Measurements from ENCODE around the gene ARL5B. TPM values are rescaled to one million over a fixed set of nuclear protein-coding genes. Genes with fewer than 3 reads are reported as not detected.

Gene ARL5B, protein sequence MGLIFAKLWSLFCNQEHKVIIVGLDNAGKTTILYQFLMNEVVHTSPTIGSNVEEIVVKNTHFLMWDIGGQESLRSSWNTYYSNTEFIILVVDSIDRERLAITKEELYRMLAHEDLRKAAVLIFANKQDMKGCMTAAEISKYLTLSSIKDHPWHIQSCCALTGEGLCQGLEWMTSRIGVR
- total RNA-seq = 10 to 100 TPM; 16.8 to 18.3 TPM
- polyA plus RNA-seq (ENCODE audit: insufficient read depth, low read depth, low replicate concordance) = 9.4 TPM
- long read RNA-seq, donor 1, full-length matches to known transcripts = 10 of 10 reads
- long read RNA-seq, donor 1, partial matches to known transcripts = 0 of 10 reads
- long read RNA-seq, donor 1, other reads (novel, unspliced or antisense) = 0 of 10 reads
- long read RNA-seq, donor 2, full-length matches to known transcripts = 5 of 10 reads
- long read RNA-seq, donor 2, partial matches to known transcripts = 5 of 10 reads
- long read RNA-seq, donor 2, other reads (novel, unspliced or antisense) = 0 of 10 reads

DNA sequence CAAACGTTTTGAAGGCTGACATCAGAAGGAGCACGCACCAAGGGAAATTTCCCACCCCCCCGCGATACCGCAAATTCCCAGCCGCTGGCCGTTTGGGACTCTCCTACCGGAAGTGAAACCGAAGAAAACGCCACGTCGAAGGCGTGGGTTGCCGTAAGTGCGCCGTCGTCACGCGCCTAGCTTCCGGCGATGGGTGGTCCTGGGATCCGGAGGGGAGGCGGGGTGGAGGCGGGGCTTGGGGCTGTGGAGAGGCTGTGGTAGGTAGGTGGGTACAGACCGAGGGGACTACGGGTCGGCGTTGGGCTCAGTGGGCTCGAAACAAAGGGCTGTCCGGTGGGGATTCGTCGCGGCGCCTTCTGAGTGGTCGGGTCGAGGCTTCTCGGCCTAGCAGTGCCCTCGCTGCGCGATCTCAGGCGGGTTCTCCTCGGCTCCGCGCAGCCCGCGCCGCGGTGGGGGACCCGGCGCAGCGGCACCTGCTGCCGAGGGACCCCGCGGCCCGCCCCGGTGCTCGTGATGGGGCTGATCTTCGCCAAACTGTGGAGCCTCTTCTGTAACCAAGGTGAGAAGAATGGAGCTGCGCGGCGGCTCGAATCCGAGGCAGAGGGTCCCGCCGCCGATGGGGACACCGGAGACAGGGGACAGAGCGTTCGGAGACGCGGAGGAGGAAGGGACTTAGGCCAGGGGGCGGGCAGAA, at the start of gene ARL5B:
Gene ARL5B (plus strand): TSS at position 307 of the 694 bp plus-strand sequence. CDS start 207 bp downstream, at position 514.
- 0 to 1% methylated on average over 32 to 54 of the region's 72 CpGs for WGBS, 2 donors
- peak within 1 kb of the TSS; percentile 94 to 99 for H3K27ac ChIP-seq
- H3K4me1 ChIP-seq = peaks cover 18% of the 10 kb centered on the region
- peak; percentile 99 for DNase-seq
- TF ChIP-seq, protein P1, sequence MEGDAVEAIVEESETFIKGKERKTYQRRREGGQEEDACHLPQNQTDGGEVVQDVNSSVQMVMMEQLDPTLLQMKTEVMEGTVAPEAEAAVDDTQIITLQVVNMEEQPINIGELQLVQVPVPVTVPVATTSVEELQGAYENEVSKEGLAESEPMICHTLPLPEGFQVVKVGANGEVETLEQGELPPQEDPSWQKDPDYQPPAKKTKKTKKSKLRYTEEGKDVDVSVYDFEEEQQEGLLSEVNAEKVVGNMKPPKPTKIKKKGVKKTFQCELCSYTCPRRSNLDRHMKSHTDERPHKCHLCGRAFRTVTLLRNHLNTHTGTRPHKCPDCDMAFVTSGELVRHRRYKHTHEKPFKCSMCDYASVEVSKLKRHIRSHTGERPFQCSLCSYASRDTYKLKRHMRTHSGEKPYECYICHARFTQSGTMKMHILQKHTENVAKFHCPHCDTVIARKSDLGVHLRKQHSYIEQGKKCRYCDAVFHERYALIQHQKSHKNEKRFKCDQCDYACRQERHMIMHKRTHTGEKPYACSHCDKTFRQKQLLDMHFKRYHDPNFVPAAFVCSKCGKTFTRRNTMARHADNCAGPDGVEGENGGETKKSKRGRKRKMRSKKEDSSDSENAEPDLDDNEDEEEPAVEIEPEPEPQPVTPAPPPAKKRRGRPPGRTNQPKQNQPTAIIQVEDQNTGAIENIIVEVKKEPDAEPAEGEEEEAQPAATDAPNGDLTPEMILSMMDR (IDR thresholded peaks at IDR 0.05) = no peak
- TF ChIP-seq POLR2A (IDR thresholded peaks at IDR 0.05) = peak; percentile 69
- H3K36me3 ChIP-seq (ENCODE audit: low read depth, missing control alignments) = no peaks in the 10 kb centered on the region
- no peaks in the 10 kb centered on the region for H3K9me3 ChIP-seq
- intact Hi-C loops (cut with DNase I; ENCODE audit: low total_unique reads) = no loop called here
- H3K4me3 ChIP-seq = peak within 1 kb of the TSS; percentile 85 to 91
- H3K27me3 ChIP-seq = no peaks in the 10 kb centered on the region

DNA sequence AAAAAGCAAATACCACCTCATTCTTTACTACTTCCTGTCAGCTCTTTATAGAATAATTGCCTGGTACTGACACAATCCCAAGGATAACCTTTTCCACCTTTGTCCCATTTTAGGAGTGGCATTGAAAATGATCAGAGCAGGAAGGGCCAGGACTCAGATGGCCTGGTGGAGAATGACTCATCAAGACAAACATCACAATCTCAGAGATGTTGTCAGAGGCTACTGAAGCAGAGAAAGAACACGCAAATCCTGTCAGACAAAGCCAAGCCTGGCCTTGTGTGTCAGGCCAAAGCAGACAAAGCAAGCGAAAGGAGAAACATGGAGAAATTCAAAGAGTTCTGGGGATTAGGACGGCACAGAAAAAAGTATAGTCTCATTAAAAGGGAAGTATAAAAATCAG, 48.7 kb upstream of the ARL5B start:
- TF ChIP-seq, protein P1 (IDR thresholded peaks at IDR 0.05) = no peak
- no peak for TF ChIP-seq POLR2A (IDR thresholded peaks at IDR 0.05)
- no peak overlapping the region for H3K27ac ChIP-seq
- H3K9me3 ChIP-seq = no peaks in the 10 kb centered on the region
- no peaks in the 10 kb centered on the region for H3K4me1 ChIP-seq
- no peak overlapping the region for H3K4me3 ChIP-seq
- no peak for DNase-seq
- no peaks in the 10 kb centered on the region for H3K36me3 ChIP-seq (ENCODE audit: low read depth, missing control alignments)
- 78 to 83% methylated on average over 3 of the region's 3 CpGs for WGBS, 2 donors
- intact Hi-C loops (cut with DNase I; ENCODE audit: low total_unique reads) = no loop called here
- H3K27me3 ChIP-seq = no peaks in the 10 kb centered on the region

DNA sequence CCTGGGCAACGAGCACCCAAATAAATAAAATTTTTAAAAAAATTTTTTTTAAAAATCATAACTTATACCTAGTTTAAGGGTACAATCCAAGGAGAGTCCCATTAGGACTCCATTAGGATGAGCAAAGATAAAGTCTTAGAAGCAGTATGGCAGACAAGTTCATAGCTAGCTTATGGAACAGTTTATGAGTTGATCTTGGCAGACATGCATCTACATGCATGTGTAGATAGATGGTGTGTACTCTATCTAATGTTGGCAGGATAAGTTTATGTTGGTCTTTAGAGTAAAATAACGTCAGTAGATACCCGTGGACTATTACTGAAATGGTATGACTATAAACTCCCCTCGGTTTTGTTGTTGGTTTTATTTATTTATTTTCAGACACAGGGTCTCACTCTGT, 48.1 kb upstream of the ARL5B start:
- no peak for TF ChIP-seq POLR2A (IDR thresholded peaks at IDR 0.05)
- TF ChIP-seq, protein P1 (IDR thresholded peaks at IDR 0.05) = no peak
- no peaks in the 10 kb centered on the region for H3K4me1 ChIP-seq
- no peaks in the 10 kb centered on the region for H3K27me3 ChIP-seq
- intact Hi-C loops (cut with DNase I; ENCODE audit: low total_unique reads) = no loop called here
- H3K9me3 ChIP-seq = no peaks in the 10 kb centered on the region
- H3K4me3 ChIP-seq = no peak overlapping the region
- WGBS, 2 donors = 93 to 100% methylated on average over 4 of the region's 4 CpGs
- H3K36me3 ChIP-seq (ENCODE audit: low read depth, missing control alignments) = no peaks in the 10 kb centered on the region
- H3K27ac ChIP-seq = no peak overlapping the region
- no peak for DNase-seq

DNA sequence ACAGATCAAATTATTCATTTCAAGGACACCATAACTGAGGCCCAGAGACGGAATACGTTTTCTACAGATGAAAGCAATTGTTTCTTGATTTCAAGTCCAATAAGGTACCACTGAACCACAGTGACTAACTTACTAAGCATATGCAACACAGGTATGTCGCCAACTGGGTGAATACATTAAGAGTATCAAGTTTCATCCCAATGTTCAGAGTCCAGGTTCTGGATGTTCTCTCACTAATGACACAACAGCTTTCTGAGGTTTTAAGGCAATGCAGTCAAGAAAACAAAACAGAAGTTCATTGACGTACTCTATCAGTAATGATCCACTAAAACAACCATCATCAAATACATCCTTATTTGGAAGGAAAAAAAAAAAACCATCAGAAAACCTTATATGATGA, 43.6 kb upstream of the ARL5B start:
- H3K9me3 ChIP-seq = no peaks in the 10 kb centered on the region
- H3K27me3 ChIP-seq = no peaks in the 10 kb centered on the region
- intact Hi-C loops (cut with DNase I; ENCODE audit: low total_unique reads) = no loop called here
- no peaks in the 10 kb centered on the region for H3K4me1 ChIP-seq
- no peak overlapping the region for H3K4me3 ChIP-seq
- no peaks in the 10 kb centered on the region for H3K36me3 ChIP-seq (ENCODE audit: low read depth, missing control alignments)
- WGBS, 2 donors = 86% methylated on average over 4 of the region's 4 CpGs
- TF ChIP-seq POLR2A (IDR thresholded peaks at IDR 0.05) = no peak
- TF ChIP-seq, protein P1 (IDR thresholded peaks at IDR 0.05) = no peak
- DNase-seq = no peak
- no peak overlapping the region for H3K27ac ChIP-seq

All from testis (tissue), 5 donors.